Activated CD4-positive, alpha-beta T cell treated with anti-CD3 and anti-CD28 coated beads for 1 hour (primary cell): Measurements from ENCODE around the gene LRRC3.

Source experiments
- DNase-seq: peaks from one replicate; pipeline ENCODE4 v3.0.0-alpha.2; 2020

Gene LRRC3

GRCh38 chr21:44459712-44460440, 4.6 kb downstream of the LRRC3 start:
- DNase-seq, result no peak

- no peak for DNase-seq
Measured at GRCh38 chr21:44460441-44460755, 5.1 kb downstream of the LRRC3 start.

GRCh38 chr21:44461005-44461404, 5.7 kb downstream of the LRRC3 start:
- no peak for DNase-seq

- no peak for DNase-seq
Measured at GRCh38 chr21:44461464-44462001, 6.2 kb downstream of the LRRC3 start.

GRCh38 chr21:44462086-44462833, 7.0 kb downstream of the LRRC3 start:
- no peak for DNase-seq

GRCh38 chr21:44462834-44463200, 7.5 kb downstream of the LRRC3 start:
- no peak for DNase-seq

GRCh38 chr21:44463724-44464123, 8.4 kb downstream of the LRRC3 start:
- DNase-seq, result no peak

GRCh38 chr21:44464351-44464750, 9.0 kb downstream of the LRRC3 start:
- DNase-seq, result no peak

GRCh38 chr21:44466351-44466954, 11.1 kb downstream of the LRRC3 start:
- no peak for DNase-seq

GRCh38 chr21:44466996-44467858, 11.9 kb downstream of the LRRC3 start:
- no peak for DNase-seq

GRCh38 chr21:44467859-44468195, 12.5 kb downstream of the LRRC3 start:
- no peak for DNase-seq

GRCh38 chr21:44471341-44471740, 16.0 kb downstream of the LRRC3 start:
- no peak for DNase-seq

GRCh38 chr21:44471996-44472395, 16.7 kb downstream of the LRRC3 start:
- DNase-seq, result no peak

GRCh38 chr21:44473915-44474555, 18.7 kb downstream of the LRRC3 start:
- DNase-seq, result no peak

GRCh38 chr21:44475266-44475845, 20.0 kb downstream of the LRRC3 start:
- DNase-seq, result no peak

- no peak for DNase-seq
Measured at GRCh38 chr21:44477131-44477530, 21.8 kb downstream of the LRRC3 start.

- DNase-seq, result no peak
Measured at GRCh38 chr21:44477712-44478111, 22.4 kb downstream of the LRRC3 start.

- no peak for DNase-seq
Measured at GRCh38 chr21:44478124-44478800, 23.0 kb downstream of the LRRC3 start.

GRCh38 chr21:44478801-44479167, 23.5 kb downstream of the LRRC3 start:
- DNase-seq, result no peak

- DNase-seq, result peak; percentile 22
Measured at GRCh38 chr21:44479556-44480199, 24.4 kb downstream of the LRRC3 start.
